Measurements from ENCODE around the gene SPIC. TPM values are rescaled to one million over a fixed set of nuclear protein-coding genes. Genes with fewer than 3 reads are reported as not detected.
"Not testable (repeated sequence)": the region's sequence is repeated elsewhere in the genome, so short reads cannot be mapped to it uniquely, and the experiment has no call there.

SPIC gene
- total RNA-seq, 2 donors from 2014 or later, result not detected

GRCh38 chr12:101455685-101456084, 19.5 kb upstream of the SPIC start:
- H3K36me3 ChIP-seq, result no peaks in the 10 kb centered on the region
- peaks cover 5% of the 10 kb centered on the region for H3K4me1 ChIP-seq
- no peak for TF ChIP-seq CTCF (IDR thresholded peaks at IDR 0.05)
- intact Hi-C loops (cut with DNase I), result no loop called here
- no peak overlapping the region for H3K4me3 ChIP-seq
- no peaks in the 10 kb centered on the region for H3K9me3 ChIP-seq
- no peak overlapping the region for H3K9ac ChIP-seq (ENCODE audit: low read depth in 2 of 2, low read length in 2 of 2)
- H3K27me3 ChIP-seq, result no peaks in the 10 kb centered on the region
- H3K27ac ChIP-seq, result no peak overlapping the region
- no peak for DNase-seq

- no peak for TF ChIP-seq CTCF (IDR thresholded peaks at IDR 0.05)
- intact Hi-C loops (cut with DNase I), result no loop called here
- peak; percentile 29 for DNase-seq
- H3K36me3 ChIP-seq, result no peaks in the 10 kb centered on the region
- no peaks in the 10 kb centered on the region for H3K27me3 ChIP-seq
- H3K27ac ChIP-seq, result no peak overlapping the region
- H3K4me3 ChIP-seq, result no peak overlapping the region
- no peak overlapping the region for H3K9ac ChIP-seq (ENCODE audit: low read depth in 2 of 2, low read length in 2 of 2)
- no peaks in the 10 kb centered on the region for H3K9me3 ChIP-seq
- H3K4me1 ChIP-seq, result peaks cover 5% of the 10 kb centered on the region
Measured at GRCh38 chr12:101459642-101460346, 15.3 kb upstream of the SPIC start.

- Histone ChIP-seq H3K9me3 (no peaks in the 10 kb centered on the region), H3K36me3 (no peaks in the 10 kb centered on the region), H3K4me3 (no peak overlapping the region), H3K9ac (ENCODE audit: low read depth in 2 of 2, low read length in 2 of 2) (no peak overlapping the region), H3K27me3 (no peaks in the 10 kb centered on the region), H3K27ac (no peak overlapping the region), H3K4me1 (no peaks in the 10 kb centered on the region)
- no peak for DNase-seq
- intact Hi-C loops (cut with DNase I), result no loop called here
- TF ChIP-seq CTCF (IDR thresholded peaks at IDR 0.05), result no peak
Measured at GRCh38 chr12:101468948-101469347, 6.2 kb upstream of the SPIC start.

GRCh38 chr12:101470939-101471338, 4.2 kb upstream of the SPIC start:
- Histone ChIP-seq H3K9ac (ENCODE audit: low read depth in 2 of 2, low read length in 2 of 2) (no peak overlapping the region), H3K27me3 (no peaks in the 10 kb centered on the region), H3K4me1 (no peaks in the 10 kb centered on the region), H3K4me3 (no peak overlapping the region), H3K27ac (no peak overlapping the region), H3K9me3 (no peaks in the 10 kb centered on the region), H3K36me3 (no peaks in the 10 kb centered on the region)
- no peak for TF ChIP-seq CTCF (IDR thresholded peaks at IDR 0.05)
- no peak for DNase-seq
- intact Hi-C loops (cut with DNase I), result no loop called here

GRCh38 chr12:101471878-101472277, 3.3 kb upstream of the SPIC start:
- H3K4me1 ChIP-seq; H3K36me3 ChIP-seq; DNase-seq; H3K9ac ChIP-seq (ENCODE audit: low read depth in 2 of 2, low read length in 2 of 2); H3K27ac ChIP-seq; H3K27me3 ChIP-seq; H3K9me3 ChIP-seq; H3K4me3 ChIP-seq; intact Hi-C loops (cut with DNase I): not testable (repeated sequence)

- H3K36me3 ChIP-seq, result no peaks in the 10 kb centered on the region
- no peak for TF ChIP-seq CTCF (IDR thresholded peaks at IDR 0.05)
- intact Hi-C loops (cut with DNase I), result no loop called here
- H3K27ac ChIP-seq, result no peak overlapping the region
- no peak overlapping the region for H3K9ac ChIP-seq (ENCODE audit: low read depth in 2 of 2, low read length in 2 of 2)
- no peaks in the 10 kb centered on the region for H3K9me3 ChIP-seq
- no peak for DNase-seq
- no peak overlapping the region for H3K4me3 ChIP-seq
- H3K4me1 ChIP-seq, result no peaks in the 10 kb centered on the region
- H3K27me3 ChIP-seq, result no peaks in the 10 kb centered on the region
Measured at GRCh38 chr12:101474248-101474647, 888 bp upstream of the SPIC start.
